AML-193 (cell line): ENCODE measurements around the gene COMTD1.
"Not testable (repeated sequence)": the region's sequence is repeated elsewhere in the genome, so short reads cannot be mapped to it uniquely, and the experiment has no call there.

Experiments used
- DNase-seq, 2 experiments: peaks; one replicate each; lab custom pipeline; 2025; lab: John Stamatoyannopoulos, UW

Gene COMTD1

GRCh38 chr10:75223507-75223906 is 12.2 kb downstream of the COMTD1 start:
- no peak for DNase-seq

- not testable (repeated sequence) for DNase-seq
Measured at GRCh38 chr10:75221492-75221891, 14.3 kb downstream of the COMTD1 start.

GRCh38 chr10:75220274-75220673 is 15.5 kb downstream of the COMTD1 start:
- no peak for DNase-seq

- no peak for DNase-seq
Measured at GRCh38 chr10:75212343-75212742, 23.4 kb downstream of the COMTD1 start.

- DNase-seq = peak in 1 of 2 experiments; percentile 16
Measured at GRCh38 chr10:75211007-75211691, 24.6 kb downstream of the COMTD1 start.

- DNase-seq = peak; percentile 76 to 83
Measured at GRCh38 chr10:75210282-75211006, 25.3 kb downstream of the COMTD1 start, which contains the start of gene VDAC2. Gene VDAC2 (plus strand): TSS chr10:75210796. CDS start chr10:75211159, 363 bp downstream.

GRCh38 chr10:75209921-75210281 is 25.9 kb downstream of the COMTD1 start:
- DNase-seq = peak; percentile 56 to 68

- peak; percentile 7 to 11 for DNase-seq
Measured at GRCh38 chr10:75209086-75209920, 26.5 kb downstream of the COMTD1 start.

- DNase-seq = no peak
Measured at GRCh38 chr10:75208181-75208580, 27.6 kb downstream of the COMTD1 start.

GRCh38 chr10:75207857-75208144 is 28.0 kb downstream of the COMTD1 start:
- DNase-seq = no peak

- DNase-seq = no peak
Measured at GRCh38 chr10:75207079-75207856, 28.5 kb downstream of the COMTD1 start.

GRCh38 chr10:75206638-75207037 is 29.1 kb downstream of the COMTD1 start:
- DNase-seq = not testable (repeated sequence)

GRCh38 chr10:75205908-75206307 is 29.8 kb downstream of the COMTD1 start:
- DNase-seq = no peak

- no peak for DNase-seq
Measured at GRCh38 chr10:75203724-75204123, 32.0 kb downstream of the COMTD1 start.

GRCh38 chr10:75203046-75203620 is 32.6 kb downstream of the COMTD1 start:
- DNase-seq = not testable (repeated sequence)

- DNase-seq = no peak
Measured at GRCh38 chr10:75202321-75203045, 33.3 kb downstream of the COMTD1 start.

- DNase-seq = no peak
Measured at GRCh38 chr10:75201793-75202307, 33.9 kb downstream of the COMTD1 start.

GRCh38 chr10:75199949-75200348 is 35.8 kb downstream of the COMTD1 start:
- DNase-seq = not testable (repeated sequence)

GRCh38 chr10:75197906-75198305 is 37.9 kb downstream of the COMTD1 start:
- no peak for DNase-seq

GRCh38 chr10:75197066-75197465 is 38.7 kb downstream of the COMTD1 start:
- DNase-seq = no peak
